ENCODE results near the gene TRAPPC14.
"Not testable (repeated sequence)": the region's sequence is repeated elsewhere in the genome, so short reads cannot be mapped to it uniquely, and the experiment has no call there.

DNA sequence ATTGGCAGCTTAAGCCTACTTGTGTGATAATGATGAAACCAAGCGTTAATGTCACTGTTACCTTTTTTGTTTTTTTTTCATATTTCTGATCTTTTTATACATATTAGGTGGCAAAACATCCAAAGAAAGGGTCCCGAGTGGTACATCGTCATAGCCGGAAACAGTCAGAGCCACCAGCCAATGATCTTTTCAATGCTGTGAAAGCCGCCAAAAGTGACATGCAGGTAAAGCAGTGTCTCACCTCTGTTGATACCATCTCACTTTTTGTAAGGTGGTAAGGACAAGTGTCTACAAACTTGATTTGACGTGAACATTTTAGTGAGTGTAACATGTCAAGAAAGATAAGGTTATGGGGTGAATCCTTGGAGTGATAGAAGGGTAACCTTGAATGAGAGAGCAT, 24.1 kb upstream of the TRAPPC14 start:
- TF ChIP-seq, protein P1, sequence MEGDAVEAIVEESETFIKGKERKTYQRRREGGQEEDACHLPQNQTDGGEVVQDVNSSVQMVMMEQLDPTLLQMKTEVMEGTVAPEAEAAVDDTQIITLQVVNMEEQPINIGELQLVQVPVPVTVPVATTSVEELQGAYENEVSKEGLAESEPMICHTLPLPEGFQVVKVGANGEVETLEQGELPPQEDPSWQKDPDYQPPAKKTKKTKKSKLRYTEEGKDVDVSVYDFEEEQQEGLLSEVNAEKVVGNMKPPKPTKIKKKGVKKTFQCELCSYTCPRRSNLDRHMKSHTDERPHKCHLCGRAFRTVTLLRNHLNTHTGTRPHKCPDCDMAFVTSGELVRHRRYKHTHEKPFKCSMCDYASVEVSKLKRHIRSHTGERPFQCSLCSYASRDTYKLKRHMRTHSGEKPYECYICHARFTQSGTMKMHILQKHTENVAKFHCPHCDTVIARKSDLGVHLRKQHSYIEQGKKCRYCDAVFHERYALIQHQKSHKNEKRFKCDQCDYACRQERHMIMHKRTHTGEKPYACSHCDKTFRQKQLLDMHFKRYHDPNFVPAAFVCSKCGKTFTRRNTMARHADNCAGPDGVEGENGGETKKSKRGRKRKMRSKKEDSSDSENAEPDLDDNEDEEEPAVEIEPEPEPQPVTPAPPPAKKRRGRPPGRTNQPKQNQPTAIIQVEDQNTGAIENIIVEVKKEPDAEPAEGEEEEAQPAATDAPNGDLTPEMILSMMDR (conservative IDR thresholded peaks at IDR 0.05): not testable (repeated sequence)
- not testable (repeated sequence) for TF ChIP-seq EZH2 (IDR thresholded peaks at IDR 0.05; ENCODE audit: low read depth)
